ENCODE data around the gene GMIP. TPM values are rescaled to one million over a fixed set of nuclear protein-coding genes. Genes with fewer than 3 reads are reported as not detected.
A peak's percentile ranks its signal among the peaks of the same experiment; 100 is the strongest.

The GMIP gene
- total RNA-seq, 2 experiments from 2014 or later: 57.3 to 59.9 TPM

- TF ChIP-seq CTCF (IDR thresholded peaks at IDR 0.05): no peak
- ATAC-seq (no peak), DNase-seq (peak; percentile 25)
- ChIA-PET POLR2A (no interaction called here), CTCF (no interaction called here)
- intact Hi-C loops (cut with micrococcal nuclease): no loop called here
- peaks cover 49% of the 10 kb centered on the region for H3K36me3 Mint-ChIP-seq (ENCODE audit: low read depth)
- no peak overlapping the region for H3K4me3 Mint-ChIP-seq
- no peaks in the 10 kb centered on the region for H3K9me3 Mint-ChIP-seq
- H3K27me3 Mint-ChIP-seq: no peaks in the 10 kb centered on the region
- H3K27ac Mint-ChIP-seq: no peak overlapping the region
- peaks cover 30% of the 10 kb centered on the region for H3K4me1 Mint-ChIP-seq (ENCODE audit: low read depth)
These were observed 13.0 kb downstream of the GMIP start for GRCh38 chr19:19630426-19630825.

- Mint-ChIP-seq H3K36me3 (ENCODE audit: low read depth) (peaks cover 45% of the 10 kb centered on the region), H3K27ac (no peak overlapping the region), H3K4me3 (no peak overlapping the region), H3K27me3 (no peaks in the 10 kb centered on the region), H3K4me1 (ENCODE audit: low read depth) (peaks cover 29% of the 10 kb centered on the region), H3K9me3 (no peaks in the 10 kb centered on the region)
- ATAC-seq (no peak), DNase-seq (no peak)
- intact Hi-C loops (cut with micrococcal nuclease): no loop called here
- TF ChIP-seq CTCF (IDR thresholded peaks at IDR 0.05): peak; percentile 0
- CTCF ChIA-PET: no interaction called here
- POLR2A ChIA-PET: interaction anchor here (2.1 kb wide), 1 partner anchor 33 kb away, joined by 12 read pairs; the partner anchor contains the start of gene ATP13A1
These were observed 13.4 kb downstream of the GMIP start for GRCh38 chr19:19630062-19630414.

GRCh38 chr19:19628501-19629134 is 14.8 kb downstream of the GMIP start:
- ATAC-seq (peak; percentile 51), DNase-seq (peak; percentile 80)
- ChIA-PET POLR2A (interaction anchor here (0.5 to 3.2 kb wide), 13 partner anchors 8 to 435 kb away, joined by 3 to 15 read pairs (median 4); partner anchors contain the start of genes ATP13A1, GMIP and NDUFA13), CTCF (interaction anchor here (1.0 to 1.9 kb wide), 4 partner anchors 21 to 332 kb away, joined by 3 to 10 read pairs (median 6); no protein-coding TSS in a partner anchor)
- Mint-ChIP-seq H3K9me3 (no peaks in the 10 kb centered on the region), H3K36me3 (ENCODE audit: low read depth) (peaks cover 43% of the 10 kb centered on the region), H3K27ac (peak overlapping the region; percentile 88), H3K4me3 (peak overlapping the region; percentile 68), H3K4me1 (ENCODE audit: low read depth) (peaks cover 24% of the 10 kb centered on the region), H3K27me3 (no peaks in the 10 kb centered on the region)
- no peak for TF ChIP-seq CTCF (IDR thresholded peaks at IDR 0.05)
- intact Hi-C loops (cut with micrococcal nuclease): no loop called here

GRCh38 chr19:19627621-19628500 is 15.6 kb downstream of the GMIP start, which contains the start of gene LPAR2:
Gene LPAR2, minus strand, starts transcription at chr19:19628220. Its CDS starts 945 bp downstream, at chr19:19627275.
- H3K27ac Mint-ChIP-seq: peak within 1 kb of the TSS; percentile 94
- ChIA-PET POLR2A (interaction anchor here (0.6 to 3.2 kb wide), 14 partner anchors 8 to 434 kb away, joined by 3 to 15 read pairs (median 5); partner anchors contain the start of genes ATP13A1, GMIP, NDUFA13 and ZNF101), CTCF (interaction anchor here (1.1 to 3.5 kb wide), 6 partner anchors 11 to 96 kb away, joined by 3 to 15 read pairs (median 6); no protein-coding TSS in a partner anchor)
- ATAC-seq (peak; percentile 78), DNase-seq (peak; percentile 79)
- H3K36me3 Mint-ChIP-seq (ENCODE audit: low read depth): peaks cover 39% of the 10 kb centered on the region
- no peaks in the 10 kb centered on the region for H3K9me3 Mint-ChIP-seq
- TF ChIP-seq CTCF (IDR thresholded peaks at IDR 0.05): no peak
- H3K27me3 Mint-ChIP-seq: no peaks in the 10 kb centered on the region
- intact Hi-C loops (cut with micrococcal nuclease): no loop called here
- peak within 1 kb of the TSS; percentile 85 for H3K4me3 Mint-ChIP-seq
- peaks cover 24% of the 10 kb centered on the region for H3K4me1 Mint-ChIP-seq (ENCODE audit: low read depth)
